Measurements from ENCODE around the gene PPFIBP2.

GRCh38 chr11:7493670-7494069 is 20.1 kb upstream of the PPFIBP2 start:
- no peak for TF ChIP-seq CTCF (IDR thresholded peaks at IDR 0.05)
- TF ChIP-seq EZH2phosphoT487 (IDR thresholded peaks at IDR 0.05): no peak
- TF ChIP-seq EZH2 (IDR thresholded peaks at IDR 0.05): no peak

Measured in neural progenitor cell (in vitro differentiated cells).